OCI-M2 (cell line): ENCODE results near the gene LRP6.
"Not testable (repeated sequence)": the region's sequence is repeated elsewhere in the genome, so short reads cannot be mapped to it uniquely, and the experiment has no call there.

ENCODE experiments used
- DNase-seq: peaks from one replicate; lab custom pipeline; 2025; ENCODE audit not compliant: unreplicated experiment; lab: John Stamatoyannopoulos, UW

The LRP6 gene

DNA sequence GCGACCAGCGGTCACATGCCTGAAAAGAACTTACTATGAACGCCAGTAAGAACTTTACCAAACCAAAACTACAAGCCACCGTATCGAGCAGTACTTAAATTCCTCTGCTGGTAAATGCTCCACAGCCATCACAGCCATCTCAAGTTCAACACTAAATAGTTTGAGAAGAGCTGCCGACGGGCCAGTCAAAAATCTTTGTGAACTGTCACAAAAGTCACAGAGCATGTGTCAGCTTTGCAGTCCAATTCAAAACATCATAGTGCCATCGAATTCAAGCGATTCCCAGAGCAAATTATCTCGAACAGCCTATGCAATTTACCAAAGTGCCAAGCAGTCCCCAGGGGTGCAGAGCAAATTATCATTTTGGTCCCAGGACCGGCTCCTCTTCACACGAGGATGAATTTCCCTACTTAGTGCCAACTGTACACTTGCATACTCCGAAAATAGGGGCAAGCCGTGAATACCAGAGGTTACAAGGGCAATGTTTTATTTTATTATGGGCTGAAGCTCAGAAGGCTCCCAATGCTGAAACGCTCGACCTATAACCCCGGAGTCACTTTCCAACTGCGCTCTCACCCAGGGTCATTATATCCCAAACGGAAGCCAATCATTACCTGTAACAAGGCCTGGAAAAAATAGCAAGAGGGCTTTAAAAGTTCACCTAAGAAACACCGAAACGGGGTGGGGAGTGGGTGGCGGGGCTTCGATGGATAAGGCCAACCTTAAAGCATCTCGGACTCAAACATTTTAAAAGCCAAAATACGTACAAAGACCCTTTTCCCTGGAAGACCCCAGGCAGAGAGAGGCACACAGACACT is 1.1 kb downstream of the LRP6 start:
- no peak for DNase-seq

DNA sequence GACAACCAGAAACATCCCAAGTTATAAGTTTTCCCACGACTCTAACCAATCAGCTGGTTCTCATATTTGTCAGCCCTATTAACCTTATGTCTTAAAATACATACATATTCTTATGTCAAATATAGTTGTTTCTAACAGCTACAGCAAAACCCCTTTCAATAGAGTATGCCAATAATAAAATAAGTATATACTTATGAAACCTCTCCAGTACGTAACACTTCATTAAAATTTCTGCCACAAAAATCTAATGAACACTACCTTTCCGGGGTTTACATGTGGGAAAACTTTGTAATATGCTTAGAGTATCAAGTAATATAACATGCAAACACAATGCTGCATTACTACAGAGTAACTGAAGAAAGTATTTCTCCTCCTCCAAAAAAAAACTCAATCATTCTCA is 1.8 kb downstream of the LRP6 start:
- DNase-seq = no peak

DNA sequence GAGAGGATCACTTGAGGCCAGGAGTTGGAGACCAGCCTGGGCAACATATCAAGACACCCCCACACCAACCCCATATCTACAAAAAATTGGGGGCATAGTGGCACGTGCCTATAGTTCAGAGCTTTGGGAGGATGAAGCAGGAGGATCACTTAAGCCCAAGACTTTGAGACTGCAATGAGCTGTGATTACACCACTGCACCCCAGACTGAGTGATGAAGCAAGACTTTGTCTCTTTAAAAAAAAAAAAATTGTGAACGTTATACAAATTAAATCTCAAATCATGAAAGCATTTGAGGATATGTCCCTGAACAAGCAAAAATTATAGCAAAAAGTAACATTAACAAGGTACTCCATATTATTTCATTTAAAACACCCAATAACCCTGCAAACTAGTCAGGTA is 2.9 kb downstream of the LRP6 start:
- DNase-seq = no peak

DNA sequence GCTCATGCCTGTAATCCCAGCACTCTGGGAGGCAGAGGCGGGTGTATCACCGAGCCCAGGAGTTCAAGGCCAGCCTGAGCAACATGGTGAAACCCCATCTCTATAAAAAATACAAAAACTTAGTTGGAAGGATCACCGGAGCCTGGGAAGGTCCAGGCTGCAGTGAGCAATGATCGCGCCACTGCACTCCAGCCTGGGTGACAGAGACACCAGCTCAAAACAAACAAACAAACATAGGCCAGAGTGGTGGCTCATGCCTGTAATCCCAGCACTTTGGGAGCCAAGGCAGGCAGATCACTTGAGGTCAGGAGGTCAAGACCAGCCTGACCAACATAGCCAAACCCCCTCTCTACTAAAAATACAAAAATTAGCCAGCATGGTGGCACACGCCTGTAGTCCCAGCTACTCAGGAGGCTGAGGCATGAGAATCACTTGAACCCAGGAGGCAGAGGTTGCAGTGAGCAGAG is 10.5 kb downstream of the LRP6 start:
- not testable (repeated sequence) for DNase-seq

DNA sequence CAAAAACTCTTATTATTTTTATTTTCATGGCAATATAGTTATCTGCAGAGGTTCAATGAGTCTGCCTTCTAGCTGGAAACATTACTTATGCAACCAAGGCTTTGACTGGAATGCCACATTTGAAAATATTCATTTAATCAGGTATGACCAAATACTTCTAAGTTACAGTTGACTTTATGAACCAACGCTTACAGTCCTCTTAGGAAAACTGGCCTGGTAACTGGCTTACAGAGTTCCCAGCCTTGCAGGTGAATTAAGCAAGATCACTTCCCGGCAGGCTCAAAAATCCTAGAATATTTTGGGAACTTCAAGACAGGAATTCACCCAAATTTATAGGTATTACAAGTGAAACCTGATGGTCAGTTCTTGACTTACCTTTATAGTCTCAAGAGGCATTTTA is 12.3 kb downstream of the LRP6 start:
- no peak for DNase-seq

DNA sequence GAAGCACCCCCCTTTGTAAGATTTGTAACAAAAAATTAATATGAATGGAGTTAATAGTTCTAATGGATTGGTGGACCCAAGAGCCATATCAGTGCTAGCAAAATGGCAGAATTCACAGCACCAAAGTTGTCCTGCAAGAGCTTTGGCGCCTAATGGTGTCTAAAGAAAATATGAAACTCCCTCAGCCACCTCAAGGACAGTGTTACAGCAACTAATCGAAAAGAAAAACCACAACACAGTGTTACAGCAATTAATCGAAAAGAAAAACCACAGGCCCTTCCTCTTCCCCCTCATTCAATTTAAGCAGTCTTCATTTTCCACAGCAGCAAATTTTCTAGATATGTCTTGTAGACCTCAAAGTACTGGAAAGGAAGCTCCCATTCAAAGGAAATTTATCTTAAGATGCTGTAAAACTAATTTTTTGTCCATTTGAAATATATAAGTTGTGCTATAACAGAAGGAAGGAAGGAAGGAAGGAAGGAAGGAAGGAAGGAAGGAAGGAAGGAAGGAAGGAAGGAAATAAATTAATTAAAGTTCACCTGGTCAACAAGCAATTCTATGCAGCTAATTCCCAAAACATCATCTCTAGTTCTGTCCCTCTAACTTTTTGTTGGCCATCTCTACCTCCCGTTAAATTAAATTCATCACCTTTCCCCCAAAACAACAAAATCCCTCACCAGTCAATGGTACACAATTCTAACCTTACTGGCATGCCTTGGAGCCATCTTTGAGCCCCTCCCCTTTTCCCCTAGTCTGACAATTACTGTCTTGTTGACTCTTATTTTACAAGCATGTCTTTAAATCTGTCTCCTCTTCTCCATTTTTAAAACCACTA is 17.4 kb downstream of the LRP6 start:
- DNase-seq = no peak

DNA sequence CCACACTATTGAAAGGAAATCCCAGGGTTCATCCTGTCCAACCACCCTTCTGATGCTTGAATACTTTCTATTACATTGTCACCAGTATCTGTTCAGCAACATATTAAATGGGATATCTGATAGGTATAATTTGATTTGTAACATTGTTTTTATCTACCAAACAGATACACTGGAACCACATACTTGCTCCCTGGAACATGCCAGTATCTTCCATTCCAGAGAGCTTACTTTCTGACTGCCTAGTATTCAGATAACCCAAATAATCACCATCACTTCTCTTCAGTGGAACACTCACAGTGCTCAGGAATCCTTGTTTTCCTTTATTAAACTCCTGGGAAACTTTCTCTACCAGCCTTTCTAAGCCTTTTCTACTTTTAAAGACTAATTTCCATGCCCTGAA is 19.3 kb downstream of the LRP6 start:
- no peak for DNase-seq

DNA sequence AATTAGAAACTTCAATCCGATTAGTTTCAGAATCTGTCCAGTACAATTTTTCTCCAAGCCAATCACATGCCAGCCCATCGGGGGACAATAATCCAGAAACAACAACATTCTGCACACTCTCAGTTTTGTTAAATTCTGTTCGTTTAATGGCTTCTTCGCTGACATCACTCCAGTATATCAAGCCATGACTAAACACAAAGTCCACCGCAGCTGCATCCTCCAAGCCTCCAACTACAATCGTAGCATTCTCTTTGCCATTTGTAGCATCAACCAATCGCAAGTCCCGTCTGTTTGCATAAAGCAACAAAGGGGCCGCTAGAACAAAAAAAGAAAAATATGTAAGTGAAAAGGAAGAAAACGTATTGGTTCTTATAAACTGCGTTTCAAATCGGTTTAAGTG is 22.5 kb downstream of the LRP6 start:
- DNase-seq = no peak

DNA sequence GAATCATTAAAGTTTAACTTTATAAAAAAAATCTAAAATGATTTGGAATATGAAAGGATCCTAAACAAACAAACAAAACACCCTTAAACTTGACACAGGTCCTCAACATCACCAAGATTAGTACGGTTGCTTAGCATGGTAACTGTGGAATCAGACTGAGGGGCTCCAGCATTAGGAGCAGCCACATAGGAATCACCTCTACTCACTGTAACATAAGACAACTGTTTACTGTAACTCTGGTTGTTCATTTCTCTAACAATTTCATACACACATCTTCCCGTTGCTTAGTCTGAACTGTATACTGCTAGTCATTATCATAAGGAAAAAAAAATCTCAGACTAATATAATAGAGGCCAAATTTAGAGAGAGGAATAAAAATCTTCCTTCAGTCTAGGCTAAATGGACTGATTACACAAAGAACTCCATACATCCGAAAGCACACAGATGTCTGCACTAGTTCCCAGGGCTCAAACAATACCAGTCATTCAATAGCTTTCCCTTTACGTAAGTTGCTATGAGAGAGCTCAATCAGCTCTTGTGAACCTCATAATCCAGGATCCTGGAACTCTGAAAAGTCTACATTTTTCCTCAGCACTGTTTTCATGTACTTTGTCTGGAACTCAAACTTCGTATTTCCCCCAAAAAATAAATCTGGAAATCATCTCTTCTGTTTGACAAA is 26.0 kb downstream of the LRP6 start:
- no peak for DNase-seq

DNA sequence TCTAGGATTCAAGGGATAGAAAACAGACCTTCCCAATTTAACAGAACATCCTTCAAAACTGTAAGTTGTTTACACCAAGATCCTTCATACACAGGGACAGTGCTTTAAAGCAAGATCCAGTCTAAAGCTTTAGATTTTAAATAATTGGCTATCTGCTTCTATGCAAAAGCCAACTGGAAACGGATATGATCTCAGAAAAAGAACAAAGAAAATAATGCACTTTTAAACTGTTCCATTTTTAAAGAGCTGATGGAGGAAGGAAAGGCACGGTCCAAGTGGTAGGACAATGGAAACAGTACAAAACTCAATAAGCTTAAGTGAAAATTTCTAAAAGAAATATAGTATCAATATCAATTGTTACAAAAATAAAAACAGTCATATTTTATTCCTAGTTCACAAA is 27.7 kb downstream of the LRP6 start:
- DNase-seq = no peak

DNA sequence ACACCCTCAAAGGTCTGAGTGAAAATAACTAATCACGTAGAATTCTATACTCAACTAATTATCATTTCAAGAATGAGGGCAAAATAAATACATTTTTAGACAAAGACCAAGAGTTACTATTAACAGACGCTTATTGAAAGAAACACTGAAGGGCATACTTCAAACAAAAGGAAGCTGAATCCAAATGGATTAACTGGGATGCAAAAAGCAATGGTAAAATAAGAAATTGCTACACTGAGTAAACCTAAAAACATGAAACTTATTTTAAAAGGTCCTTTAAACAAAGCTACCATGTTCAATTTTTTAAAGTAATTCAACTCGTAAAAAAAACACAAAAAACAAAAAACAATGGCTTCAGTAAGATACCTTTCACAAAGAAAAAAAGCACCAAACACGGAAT is 28.2 kb downstream of the LRP6 start:
- no peak for DNase-seq

DNA sequence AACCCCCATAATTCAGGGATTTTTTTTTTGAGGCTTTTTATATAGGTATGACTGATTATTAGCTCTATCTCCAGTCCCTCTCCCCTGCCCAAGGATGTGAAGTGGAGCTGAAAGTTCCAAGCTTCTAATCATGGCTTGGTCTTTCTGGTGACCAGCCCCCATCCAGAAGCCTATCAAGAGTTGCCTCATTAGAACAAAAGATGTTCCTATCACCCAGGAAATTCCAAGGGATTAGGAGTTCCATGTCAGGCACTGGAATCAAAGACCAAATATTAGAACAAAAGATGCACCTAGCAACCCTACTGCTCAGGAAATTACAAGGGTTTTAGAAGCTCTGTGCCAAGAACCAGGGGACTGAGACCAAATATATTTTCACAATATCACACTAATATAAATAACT is 29.9 kb downstream of the LRP6 start:
- no peak for DNase-seq

DNA sequence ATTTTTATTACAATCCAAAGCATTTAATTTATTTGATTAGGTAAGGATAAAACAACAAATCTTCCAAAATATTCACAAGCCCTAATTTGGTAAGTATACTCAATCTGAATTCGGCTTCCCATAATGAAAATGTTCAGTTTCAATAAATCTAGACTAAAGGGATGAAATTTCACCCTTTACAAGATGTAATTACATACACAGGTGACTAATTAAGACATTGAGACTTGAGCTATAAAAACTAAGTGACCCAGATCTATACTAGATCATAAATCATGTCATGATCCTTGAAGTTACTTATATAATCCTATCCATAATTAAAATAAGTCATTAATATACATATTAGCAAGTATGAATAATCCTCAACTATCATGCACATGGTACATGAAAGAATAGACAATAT is 36.6 kb downstream of the LRP6 start:
- no peak for DNase-seq

DNA sequence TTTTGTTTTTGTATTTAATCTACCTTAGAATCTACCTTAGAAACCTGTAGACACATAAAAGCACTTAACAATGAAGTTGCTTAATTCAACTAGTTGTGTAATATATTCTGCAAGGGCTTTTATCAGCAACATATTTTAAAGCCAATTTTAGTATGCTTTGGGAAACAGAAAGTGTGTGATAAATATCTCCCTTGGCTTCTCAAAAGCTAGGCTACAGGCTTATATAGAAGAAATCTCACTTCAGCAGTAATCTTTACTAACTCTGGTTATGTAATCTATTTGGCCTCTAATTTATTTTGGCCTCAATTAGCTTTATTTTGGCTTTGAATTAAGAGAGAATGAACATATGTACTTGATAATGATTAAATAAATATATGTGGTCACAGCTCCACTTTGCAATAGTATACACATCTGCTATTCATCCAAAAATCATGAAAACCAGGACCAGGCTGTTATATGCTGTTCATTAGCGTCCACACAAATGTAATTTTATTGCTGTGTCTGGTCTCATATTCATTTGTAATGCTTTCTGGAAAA is 37.2 kb downstream of the LRP6 start:
- no peak for DNase-seq

DNA sequence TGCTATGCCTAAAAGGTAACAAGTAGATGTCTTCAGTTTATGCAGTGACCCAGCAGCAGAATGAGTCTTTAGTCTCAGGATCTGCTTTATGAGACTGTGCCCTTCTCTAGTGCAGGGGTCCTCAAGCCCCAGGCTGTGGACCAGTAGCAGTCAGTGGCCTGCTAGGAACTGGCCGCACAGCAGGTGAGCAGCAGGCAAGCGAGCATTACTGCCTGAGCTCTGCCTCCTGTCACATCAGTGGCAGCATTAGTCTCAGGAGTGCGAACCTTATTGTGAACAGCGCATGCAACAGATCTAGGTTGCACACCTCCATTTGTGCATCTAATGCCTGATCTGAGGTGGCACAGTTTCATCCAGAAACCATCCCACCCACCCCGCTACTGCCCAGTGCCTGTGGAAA is 38.4 kb downstream of the LRP6 start:
- DNase-seq = no peak

DNA sequence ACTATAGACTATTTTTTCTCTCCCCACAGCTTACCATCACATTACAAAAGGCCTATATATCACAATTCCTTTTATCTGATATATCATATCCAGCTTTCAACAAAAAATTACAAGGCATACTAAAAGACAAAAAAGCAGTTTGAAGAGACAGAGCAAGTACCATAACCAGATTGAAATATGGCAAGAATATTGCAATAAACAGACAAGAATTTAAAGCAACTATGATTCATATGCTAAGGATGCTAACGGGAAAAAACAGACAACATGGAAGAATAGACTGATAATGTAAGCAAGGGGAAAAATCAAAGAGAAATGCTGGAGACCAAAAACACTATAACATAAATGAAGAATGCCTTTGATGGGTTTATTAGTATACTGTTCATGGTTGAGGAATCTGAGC is 40.7 kb downstream of the LRP6 start:
- no peak for DNase-seq

DNA sequence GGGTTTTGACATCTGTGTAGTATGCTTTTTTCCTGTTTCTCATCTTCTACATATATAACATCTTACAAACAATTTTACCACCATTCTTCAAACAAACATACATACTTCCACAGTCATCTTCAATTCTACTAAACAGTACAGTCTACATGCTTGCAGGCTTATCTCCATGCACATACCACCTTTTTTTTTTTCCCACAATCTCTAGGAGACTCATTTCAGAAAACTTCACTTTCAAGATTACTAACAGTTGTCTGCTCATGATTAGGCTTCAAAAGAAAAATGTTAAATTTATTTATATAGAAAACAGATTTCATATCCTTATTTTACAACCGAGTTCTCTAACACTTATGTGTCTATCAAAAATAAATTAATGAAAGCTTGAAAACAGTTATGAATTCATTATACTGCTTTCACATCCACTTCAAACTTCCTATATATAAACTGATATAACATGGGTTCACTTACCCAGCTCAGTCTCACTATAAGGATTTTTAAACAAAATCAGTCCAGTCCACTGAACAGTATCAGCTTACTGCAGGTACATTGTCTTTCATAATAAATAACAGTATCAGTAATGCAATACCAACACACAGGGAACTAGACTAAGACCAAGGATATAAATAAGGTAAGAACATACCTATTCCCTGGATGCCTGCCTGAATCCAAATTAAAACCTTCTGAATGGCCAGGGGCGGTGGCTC is 42.5 kb downstream of the LRP6 start:
- no peak for DNase-seq

DNA sequence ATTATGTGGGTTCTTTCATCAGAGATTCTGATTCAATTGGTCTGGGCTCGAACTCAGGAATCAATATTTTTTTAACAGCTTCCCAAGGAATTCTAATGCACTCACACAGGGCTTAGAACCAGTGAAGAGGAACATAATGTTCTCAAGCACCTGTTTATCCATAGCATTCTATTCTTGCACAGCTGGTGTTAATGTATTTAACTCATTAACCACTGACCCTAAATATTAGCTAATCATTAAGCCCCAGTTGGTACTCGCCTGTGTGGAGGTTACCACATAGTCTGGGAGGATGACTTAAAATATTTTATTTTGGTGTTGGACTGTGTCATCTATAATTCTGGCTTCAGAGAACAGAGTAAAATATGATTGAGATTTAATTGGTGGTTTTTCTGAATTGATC is 45.3 kb downstream of the LRP6 start:
- DNase-seq = no peak

DNA sequence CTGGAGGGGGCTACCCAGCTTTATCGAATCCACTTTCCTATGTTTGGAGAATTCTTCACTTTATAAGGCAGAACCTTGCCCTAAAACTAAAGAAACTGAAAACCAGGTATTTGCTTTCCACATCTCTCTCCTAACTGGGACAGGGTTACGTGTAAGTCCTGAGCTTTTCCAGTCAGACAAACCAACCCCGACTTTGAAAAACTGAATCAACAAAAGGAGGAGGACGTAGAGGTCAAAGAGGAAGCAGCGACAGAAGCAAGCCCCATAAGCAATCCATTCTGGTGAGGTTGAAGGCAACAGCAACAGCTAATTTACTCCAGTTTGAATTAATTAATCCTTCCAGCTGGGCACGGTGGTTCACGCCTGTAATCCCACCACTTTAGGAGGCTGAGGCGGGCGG is 47.2 kb downstream of the LRP6 start:
- DNase-seq = no peak

DNA sequence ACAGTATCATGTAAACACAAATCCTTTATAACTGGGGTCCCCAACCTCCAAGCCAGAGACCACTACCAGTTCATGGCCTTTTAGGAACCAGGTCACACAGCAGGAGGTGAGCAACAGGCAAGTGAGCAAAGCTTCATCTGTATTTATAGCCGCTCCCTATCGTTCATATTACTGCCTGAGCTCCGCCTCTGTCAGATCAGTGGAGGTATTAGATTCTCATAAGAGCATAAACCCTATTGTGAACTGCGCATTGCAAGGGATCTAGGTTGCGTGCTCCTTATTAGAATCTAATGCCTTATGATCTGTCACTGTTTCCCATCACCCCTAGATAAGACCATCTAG is 49.9 kb downstream of the LRP6 start:
- DNase-seq = no peak
